ENCODE results near the gene CENPP. TPM values are rescaled to one million over a fixed set of nuclear protein-coding genes. Genes with fewer than 3 reads are reported as not detected.
"Not testable (repeated sequence)": the region's sequence is repeated elsewhere in the genome, so short reads cannot be mapped to it uniquely, and the experiment has no call there.

CENPP gene
- total RNA-seq, 2 donors from 2014 or later, result 1.9 to 6.8 TPM

DNA sequence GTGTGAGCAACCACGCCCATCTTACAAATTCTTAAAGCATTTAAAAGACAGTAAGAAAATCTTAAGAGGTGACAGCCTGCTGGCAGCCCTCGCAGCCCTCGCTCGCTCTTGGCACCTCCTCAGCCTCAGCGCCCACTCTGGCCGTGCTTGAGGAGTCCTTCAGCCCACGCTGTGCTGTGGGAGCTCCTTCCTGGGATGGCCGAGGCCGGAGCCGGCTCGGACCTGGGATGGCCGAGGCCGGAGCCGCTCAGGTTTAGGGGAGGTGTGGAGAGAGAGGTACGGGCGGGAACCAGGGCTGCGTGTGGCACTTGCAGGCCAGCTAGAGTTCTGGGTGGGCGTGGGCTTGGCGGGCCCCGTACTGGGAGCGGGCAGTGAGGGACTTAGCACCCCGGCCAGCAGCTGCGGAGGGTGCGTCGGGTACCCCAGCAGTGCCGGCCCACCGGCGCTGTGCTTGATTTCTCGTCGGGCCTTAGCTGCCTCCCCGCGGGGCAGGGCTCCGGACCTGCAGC, 219.3 kb downstream of the CENPP start:
- Mint-ChIP-seq H3K4me3 (no peak overlapping the region), H3K4me1 (no peaks in the 10 kb centered on the region), H3K27me3 (no peaks in the 10 kb centered on the region), H3K27ac (no peak overlapping the region), H3K36me3 (ENCODE audit: low read depth) (no peaks in the 10 kb centered on the region)
- ATAC-seq (no peak), DNase-seq (no peak)
- H3K9me3 ChIP-seq (ENCODE audit: control insufficient read depth, low read length, poor library complexity, severe bottlenecking), result no peaks in the 10 kb centered on the region

DNA sequence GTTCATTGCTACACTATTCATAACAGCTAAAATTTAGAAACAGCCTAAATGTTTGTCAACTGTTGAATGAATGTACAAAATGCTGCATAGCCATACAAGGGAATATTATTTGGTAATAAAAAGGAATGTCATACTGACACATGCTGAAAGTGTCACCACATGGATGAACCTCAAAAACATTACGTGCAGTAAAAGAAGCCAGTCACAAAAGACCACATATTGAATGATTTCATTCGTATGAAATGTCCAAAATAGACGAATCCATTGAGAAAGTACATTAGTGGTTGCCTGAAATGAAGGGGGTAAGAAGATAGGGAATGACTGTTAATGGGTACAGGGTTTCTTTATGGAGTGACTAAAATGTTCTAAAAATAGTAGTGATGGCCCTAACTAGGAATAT, 221.6 kb downstream of the CENPP start:
- no peaks in the 10 kb centered on the region for H3K36me3 Mint-ChIP-seq (ENCODE audit: low read depth)
- no peak for DNase-seq
- no peak overlapping the region for H3K4me3 Mint-ChIP-seq
- no peaks in the 10 kb centered on the region for H3K27me3 Mint-ChIP-seq
- no peaks in the 10 kb centered on the region for H3K9me3 ChIP-seq (ENCODE audit: control insufficient read depth, low read length, poor library complexity, severe bottlenecking)
- ATAC-seq, result no peak
- no peak overlapping the region for H3K27ac Mint-ChIP-seq
- H3K4me1 Mint-ChIP-seq, result no peaks in the 10 kb centered on the region

DNA sequence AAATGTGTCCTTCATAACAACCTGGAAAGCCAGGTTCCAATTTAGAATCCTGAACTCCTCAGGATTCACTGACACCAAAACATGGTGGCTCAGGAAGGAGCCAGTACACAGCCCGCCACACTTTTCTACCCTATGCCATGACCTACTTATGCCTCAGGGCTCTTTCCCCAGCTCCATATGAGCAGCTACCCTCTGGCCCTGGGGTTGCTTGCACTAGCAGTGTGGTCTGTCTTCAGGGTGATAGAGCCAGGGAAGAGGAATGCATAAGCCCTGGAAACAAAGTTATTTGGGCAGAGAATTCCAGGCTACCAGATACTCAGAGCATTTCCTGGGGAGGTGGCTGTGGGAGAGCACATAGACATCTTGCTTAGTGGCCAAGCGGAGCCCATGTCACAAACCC, 225.0 kb downstream of the CENPP start:
- no peaks in the 10 kb centered on the region for H3K27me3 Mint-ChIP-seq
- no peaks in the 10 kb centered on the region for H3K9me3 ChIP-seq (ENCODE audit: control insufficient read depth, low read length, poor library complexity, severe bottlenecking)
- H3K36me3 Mint-ChIP-seq (ENCODE audit: low read depth), result peaks cover 2% of the 10 kb centered on the region
- H3K4me3 Mint-ChIP-seq, result no peak overlapping the region
- no peak overlapping the region for H3K27ac Mint-ChIP-seq
- ATAC-seq (no peak), DNase-seq (no peak)
- H3K4me1 Mint-ChIP-seq, result no peaks in the 10 kb centered on the region

DNA sequence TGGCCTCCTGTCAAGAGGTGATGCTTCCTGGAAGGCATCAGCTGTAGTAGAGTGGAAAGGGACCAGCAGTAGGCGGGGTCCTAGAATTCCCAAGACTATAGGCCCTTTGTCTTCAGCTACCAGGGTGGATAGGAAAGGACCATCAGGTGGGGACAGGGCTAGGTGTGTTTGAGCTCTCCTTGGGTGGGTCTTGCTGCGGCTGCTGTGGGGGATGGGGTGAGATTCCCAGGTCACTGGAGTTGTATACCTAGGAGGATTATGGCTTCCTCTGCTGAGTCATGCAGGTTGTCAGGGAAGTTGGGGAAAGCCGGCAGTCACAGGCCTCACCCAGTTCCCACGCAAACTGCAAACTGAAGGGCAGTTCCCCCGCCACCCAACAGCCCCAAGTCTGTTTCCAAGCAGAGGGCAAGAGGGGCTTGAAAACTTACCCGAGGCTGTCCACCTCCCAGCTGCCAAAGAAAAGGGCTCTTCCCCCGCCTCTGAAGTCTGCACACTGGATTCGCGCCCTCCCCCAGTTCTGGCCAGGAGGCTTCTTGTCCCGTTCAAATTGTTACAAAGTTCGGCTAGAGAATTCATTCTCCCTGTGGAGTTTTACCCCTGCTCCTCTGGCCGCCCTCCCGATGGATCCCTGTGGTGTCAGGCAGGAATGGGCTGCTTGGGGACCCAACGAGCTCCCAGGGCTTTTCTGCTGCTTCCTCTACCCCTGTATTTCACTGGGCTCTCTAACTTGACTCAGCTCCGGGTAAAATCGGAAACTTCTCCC, 233.0 kb downstream of the CENPP start:
- no peaks in the 10 kb centered on the region for H3K9me3 ChIP-seq (ENCODE audit: control insufficient read depth, low read length, poor library complexity, severe bottlenecking)
- H3K4me1 Mint-ChIP-seq, result no peaks in the 10 kb centered on the region
- ATAC-seq (no peak), DNase-seq (no peak)
- no peaks in the 10 kb centered on the region for H3K27me3 Mint-ChIP-seq
- no peak overlapping the region for H3K27ac Mint-ChIP-seq
- H3K4me3 Mint-ChIP-seq, result no peak overlapping the region
- H3K36me3 Mint-ChIP-seq (ENCODE audit: low read depth), result peaks cover 2% of the 10 kb centered on the region

DNA sequence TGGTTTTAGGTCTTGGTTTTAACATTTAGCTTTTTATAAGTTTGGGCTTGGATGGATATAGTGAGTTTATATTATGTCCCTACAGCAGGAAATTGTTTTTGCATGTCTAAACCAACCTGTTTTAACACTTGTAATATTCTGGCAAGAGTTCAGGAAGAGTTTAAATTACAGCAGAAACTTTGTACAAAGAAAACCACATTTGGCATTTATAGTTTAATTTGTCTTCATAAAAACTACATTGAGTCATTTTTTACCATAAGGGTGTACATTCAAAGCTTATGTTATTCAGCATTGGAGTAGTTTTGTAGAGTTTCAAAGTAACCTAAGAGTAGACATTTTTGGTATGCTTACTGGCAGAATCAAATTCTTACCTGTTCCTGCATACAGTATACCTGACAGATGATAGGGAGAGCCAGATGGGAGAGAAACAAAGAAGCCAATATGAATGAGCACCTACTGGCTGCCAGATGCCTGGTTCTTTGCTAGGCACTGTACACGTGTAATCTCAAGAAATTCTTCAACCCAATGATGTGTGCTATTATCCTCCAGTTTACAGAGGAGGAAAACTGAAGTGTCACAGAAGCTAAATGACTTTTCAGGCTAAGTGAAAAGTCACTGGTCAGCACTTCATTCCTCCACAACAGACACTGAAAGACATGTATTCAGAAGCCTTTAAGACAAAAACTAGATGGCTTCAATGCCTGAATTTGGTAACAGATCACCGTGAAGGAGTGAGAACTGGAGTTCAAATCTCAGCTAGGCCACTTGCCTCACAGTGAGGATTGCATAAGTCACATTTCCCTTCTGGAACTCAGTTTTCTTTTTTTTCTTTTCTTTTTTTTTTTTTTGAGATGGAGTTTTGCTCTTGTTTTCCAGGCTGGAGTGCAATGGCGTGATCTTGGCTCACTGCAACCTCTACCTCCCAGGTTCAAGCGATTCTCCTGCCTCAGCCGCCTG, 235.9 kb downstream of the CENPP start:
- Mint-ChIP-seq H3K36me3 (ENCODE audit: low read depth) (no peaks in the 10 kb centered on the region), H3K4me3 (no peak overlapping the region), H3K27me3 (no peaks in the 10 kb centered on the region), H3K27ac (no peak overlapping the region), H3K4me1 (no peaks in the 10 kb centered on the region)
- no peaks in the 10 kb centered on the region for H3K9me3 ChIP-seq (ENCODE audit: control insufficient read depth, low read length, poor library complexity, severe bottlenecking)
- DNase-seq (no peak), ATAC-seq (no peak)

DNA sequence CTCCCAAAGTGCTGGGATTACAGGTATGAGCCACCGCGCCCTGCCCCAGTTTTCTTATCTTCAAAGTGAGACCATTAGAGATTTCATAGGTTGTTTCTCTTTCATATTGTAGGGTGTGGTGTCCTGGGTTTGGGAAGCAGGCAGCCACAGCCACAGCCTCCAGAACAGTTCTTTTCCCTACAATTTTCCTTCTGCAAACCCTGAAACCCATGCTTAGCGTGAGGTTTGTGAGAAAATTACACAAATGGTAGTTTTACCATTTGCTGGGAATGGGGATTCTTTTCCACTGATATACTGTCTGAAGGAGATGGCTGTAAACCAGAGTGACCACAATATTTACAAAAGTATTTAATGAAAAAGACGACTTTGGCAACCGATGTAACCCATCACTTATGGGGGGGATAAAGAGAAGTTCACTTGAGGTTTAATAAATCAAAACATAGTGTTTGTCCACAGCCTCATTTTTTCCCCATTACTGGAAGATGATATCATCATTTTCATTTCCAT, 236.8 kb downstream of the CENPP start:
- H3K9me3 ChIP-seq (ENCODE audit: control insufficient read depth, low read length, poor library complexity, severe bottlenecking), result no peaks in the 10 kb centered on the region
- Mint-ChIP-seq H3K27ac (no peak overlapping the region), H3K4me1 (no peaks in the 10 kb centered on the region), H3K27me3 (no peaks in the 10 kb centered on the region), H3K4me3 (no peak overlapping the region), H3K36me3 (ENCODE audit: low read depth) (no peaks in the 10 kb centered on the region)
- ATAC-seq (no peak), DNase-seq (no peak)

DNA sequence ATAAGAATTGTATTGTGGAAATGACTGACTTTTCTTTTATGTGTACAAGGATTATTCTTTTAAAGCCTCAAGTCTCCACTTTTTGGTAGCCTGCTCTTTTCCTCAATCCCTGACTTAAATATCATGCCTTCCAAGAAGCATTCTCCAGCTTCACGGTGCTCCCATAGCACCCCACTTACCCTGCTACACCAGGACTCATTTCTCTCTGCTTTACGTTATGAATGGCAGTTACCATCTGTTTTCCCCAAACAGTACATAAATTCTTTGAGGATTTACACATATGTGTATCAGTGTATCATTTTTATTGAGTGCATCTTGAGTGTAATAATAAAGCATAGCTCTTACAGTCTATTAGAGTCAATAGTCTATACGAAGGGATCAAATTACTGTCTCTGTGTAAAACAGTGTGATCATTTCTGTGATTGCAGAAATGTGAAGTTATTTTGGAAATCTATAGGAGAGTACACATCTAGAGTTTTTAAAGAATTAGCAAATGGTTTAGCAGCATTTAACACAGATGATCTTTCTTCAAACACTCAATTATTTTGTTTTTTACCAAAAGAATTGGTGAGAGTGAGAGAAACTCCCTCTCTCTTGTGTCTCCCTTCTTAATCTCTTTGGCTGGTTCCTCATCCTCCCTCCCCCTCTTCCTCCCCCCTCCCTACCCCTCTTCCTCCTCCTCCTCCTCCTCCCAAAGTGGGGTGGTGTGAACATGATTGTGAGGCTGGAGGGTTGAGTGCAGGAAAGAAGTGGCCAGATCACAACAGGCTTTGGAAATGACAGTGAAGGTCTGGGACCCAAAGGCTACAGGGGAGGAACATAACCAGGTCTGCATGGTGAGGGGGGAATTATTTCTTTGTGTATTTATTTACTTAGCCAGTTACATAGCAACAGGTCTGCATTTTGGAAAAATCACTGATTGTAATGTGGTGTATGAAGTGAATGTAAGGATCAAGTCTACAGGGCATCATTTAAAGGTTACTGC, 237.7 kb downstream of the CENPP start:
- no peaks in the 10 kb centered on the region for H3K9me3 ChIP-seq (ENCODE audit: control insufficient read depth, low read length, poor library complexity, severe bottlenecking)
- H3K27me3 Mint-ChIP-seq, result no peaks in the 10 kb centered on the region
- DNase-seq, result no peak
- peak overlapping the region; percentile 22 for H3K4me3 Mint-ChIP-seq
- no peak for ATAC-seq
- no peaks in the 10 kb centered on the region for H3K36me3 Mint-ChIP-seq (ENCODE audit: low read depth)
- no peak overlapping the region for H3K27ac Mint-ChIP-seq
- no peaks in the 10 kb centered on the region for H3K4me1 Mint-ChIP-seq

DNA sequence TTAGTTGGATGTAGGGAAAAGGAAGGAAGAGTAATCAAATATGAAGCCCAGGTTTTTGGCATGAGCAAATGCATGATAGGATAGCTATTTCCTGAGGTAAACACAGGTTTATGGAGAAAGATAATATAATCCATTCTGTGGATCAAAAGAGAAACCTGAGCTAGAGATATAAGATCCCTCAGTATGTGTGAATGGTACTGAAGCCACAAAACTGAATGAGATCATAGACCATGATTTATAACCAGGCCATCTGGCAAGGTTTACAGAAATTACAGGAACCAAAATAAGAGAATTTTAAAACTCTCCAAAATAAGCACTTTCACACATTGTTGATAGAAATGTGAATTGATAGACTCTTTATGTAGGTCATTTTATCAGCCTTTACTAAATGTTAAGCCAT, 238.8 kb downstream of the CENPP start:
- Mint-ChIP-seq H3K27me3 (no peaks in the 10 kb centered on the region), H3K4me1 (no peaks in the 10 kb centered on the region), H3K27ac (no peak overlapping the region), H3K4me3 (no peak overlapping the region), H3K36me3 (ENCODE audit: low read depth) (no peaks in the 10 kb centered on the region)
- no peaks in the 10 kb centered on the region for H3K9me3 ChIP-seq (ENCODE audit: control insufficient read depth, low read length, poor library complexity, severe bottlenecking)
- DNase-seq, result no peak
- ATAC-seq, result no peak

DNA sequence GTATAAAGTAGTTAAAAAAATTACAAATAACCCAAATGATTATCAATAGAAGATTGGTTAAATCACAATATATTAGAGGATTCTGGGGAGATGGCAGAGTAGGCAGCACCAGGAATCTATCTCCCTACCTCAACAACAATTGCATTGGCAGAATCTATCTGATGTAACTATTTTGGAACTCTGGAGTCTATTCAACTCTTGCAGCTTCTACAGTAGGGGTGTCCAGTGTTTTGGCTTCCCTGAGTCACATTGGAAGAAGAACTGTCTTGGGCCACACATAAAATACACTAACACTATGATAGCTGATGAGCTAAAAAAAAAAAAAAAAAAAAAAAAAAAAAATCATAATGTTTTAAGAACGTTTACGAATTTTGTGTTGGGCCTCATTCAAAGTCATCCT, 239.2 kb downstream of the CENPP start:
- DNase-seq (no peak), ATAC-seq (no peak)
- H3K27me3 Mint-ChIP-seq, result no peaks in the 10 kb centered on the region
- no peak overlapping the region for H3K4me3 Mint-ChIP-seq
- no peaks in the 10 kb centered on the region for H3K36me3 Mint-ChIP-seq (ENCODE audit: low read depth)
- H3K4me1 Mint-ChIP-seq, result no peaks in the 10 kb centered on the region
- H3K9me3 ChIP-seq (ENCODE audit: control insufficient read depth, low read length, poor library complexity, severe bottlenecking), result no peaks in the 10 kb centered on the region
- no peak overlapping the region for H3K27ac Mint-ChIP-seq

DNA sequence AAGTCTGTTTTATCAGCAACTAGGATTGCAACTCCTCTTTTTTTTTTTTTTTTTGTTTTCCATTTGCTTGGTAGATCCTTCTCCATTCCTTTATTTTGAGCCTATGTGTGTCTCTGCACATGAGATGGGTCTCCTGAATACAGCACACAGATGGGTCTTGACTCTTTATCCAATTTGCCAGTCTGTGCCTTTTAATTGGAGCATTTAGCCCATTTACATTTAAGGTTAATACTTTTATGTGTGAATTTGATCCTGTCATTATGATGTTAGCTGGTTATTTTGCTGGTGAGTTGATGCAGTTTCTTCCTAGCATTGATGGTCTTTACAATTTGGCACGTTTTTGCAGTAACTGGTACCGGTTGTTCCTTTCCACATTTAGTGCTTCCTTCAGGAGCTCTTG, 246.1 kb downstream of the CENPP start:
- H3K36me3 Mint-ChIP-seq (ENCODE audit: low read depth); ATAC-seq; H3K27me3 Mint-ChIP-seq; DNase-seq; H3K27ac Mint-ChIP-seq; H3K4me3 Mint-ChIP-seq; H3K4me1 Mint-ChIP-seq; H3K9me3 ChIP-seq (ENCODE audit: control insufficient read depth, low read length, poor library complexity, severe bottlenecking): not testable (repeated sequence)

DNA sequence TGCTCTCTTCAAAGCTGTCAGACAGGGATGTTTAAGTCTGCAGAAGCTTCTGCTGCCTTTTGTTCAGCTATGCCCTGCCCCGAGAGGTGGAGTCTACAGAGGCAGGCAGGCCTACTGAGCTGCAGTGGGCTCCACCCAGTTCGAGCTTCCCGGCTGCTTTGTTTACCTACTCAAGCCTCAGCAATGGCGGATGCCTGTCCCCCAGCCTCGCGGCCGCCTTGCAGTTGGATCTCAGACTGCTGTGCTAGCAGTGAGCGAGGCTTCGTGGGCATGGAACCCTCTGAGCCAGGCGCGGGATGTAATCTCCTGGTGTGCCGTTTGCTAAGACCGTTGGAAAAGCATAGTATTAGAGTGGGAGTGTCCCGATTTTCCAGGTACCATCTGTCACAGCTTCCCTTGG, 247.9 kb downstream of the CENPP start:
- H3K4me1 Mint-ChIP-seq, H3K27ac Mint-ChIP-seq, ATAC-seq: not testable (repeated sequence)

DNA sequence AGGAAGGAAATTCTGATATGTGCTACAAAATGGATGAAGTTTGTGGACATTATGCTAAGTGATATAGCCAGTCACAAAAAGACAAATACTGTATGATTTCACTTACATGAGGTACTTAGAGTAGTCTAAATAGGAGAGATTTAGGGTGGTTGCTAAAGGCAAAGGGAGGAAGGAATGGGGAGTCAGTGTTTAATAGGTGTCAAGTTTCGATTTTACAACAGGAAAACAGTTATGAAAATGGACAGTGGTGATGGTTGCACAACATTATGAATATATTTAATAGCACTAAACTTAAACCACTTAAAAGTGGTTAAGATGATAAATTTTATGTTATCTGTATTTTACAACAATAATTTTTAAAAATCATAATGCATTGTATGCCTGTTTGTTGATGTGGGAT, 250.4 kb downstream of the CENPP start:
- H3K4me1 Mint-ChIP-seq, result no peaks in the 10 kb centered on the region
- no peaks in the 10 kb centered on the region for H3K36me3 Mint-ChIP-seq (ENCODE audit: low read depth)
- no peaks in the 10 kb centered on the region for H3K9me3 ChIP-seq (ENCODE audit: control insufficient read depth, low read length, poor library complexity, severe bottlenecking)
- H3K4me3 Mint-ChIP-seq, result no peak overlapping the region
- DNase-seq, result no peak
- H3K27me3 Mint-ChIP-seq, result no peaks in the 10 kb centered on the region
- no peak overlapping the region for H3K27ac Mint-ChIP-seq
- ATAC-seq, result no peak

More for the DNA sequence above, 247.9 kb downstream of the CENPP start:
- not testable (repeated sequence) for H3K4me3 Mint-ChIP-seq; H3K36me3 Mint-ChIP-seq (ENCODE audit: low read depth); H3K9me3 ChIP-seq (ENCODE audit: control insufficient read depth, low read length, poor library complexity, severe bottlenecking); DNase-seq; H3K27me3 Mint-ChIP-seq

All from T-helper 17 cell (primary cell).